Measurements from ENCODE around the gene PODNL1. TPM values are rescaled to one million over a fixed set of nuclear protein-coding genes. Genes with fewer than 3 reads are reported as not detected.

Gene PODNL1
- total and polyA plus RNA-seq, 2 of the 13 experiments (the other 11 are each of a cell fraction or from before 2014, with no cell fraction given): 0.18 TPM; not detected in 1

GRCh38 chr19:13965377-13965896 is 27.2 kb upstream of the PODNL1 start:
- no TSS peak for BruUV-seq (replicated peaks)
- Histone ChIP-seq H2AFZ (ENCODE audit: low read length) (no peak overlapping the region), H3K27ac (ENCODE audit: extremely low read length, insufficient read depth, low read length) (no peak overlapping the region), H3K4me3 (replicated peaks in 1 of 3; ENCODE audit: insufficient read depth in 1 of 3, low read depth in 2 of 3, low read length in 3 of 3) (no peak overlapping the region), H3K27me3 (ENCODE audit: control insufficient read depth in 1 of 2, insufficient read depth in 2 of 2, low read length in 2 of 2) (no peaks in the 10 kb centered on the region), H3K9me3 (ENCODE audit: low read length) (no peaks in the 10 kb centered on the region), H3K79me2 (ENCODE audit: insufficient read depth, low read length) (no peaks in the 10 kb centered on the region), H3K9ac (ENCODE audit: insufficient read depth, low read depth, low read length) (no peak overlapping the region), H3K4me1 (ENCODE audit: insufficient read depth, low read length) (no peaks in the 10 kb centered on the region), H3K4me2 (ENCODE audit: low read depth, low read length) (no peak overlapping the region), H4K20me1 (ENCODE audit: insufficient read depth, low read length) (no peaks in the 10 kb centered on the region), H3K36me3 (replicated peaks in 1 of 2; ENCODE audit: control insufficient read depth in 1 of 2, insufficient read depth in 2 of 2, low read length in 2 of 2) (peaks cover 12 to 41% of the 10 kb centered on the region in 2 experiments)
- ChIA-PET CTCF (ENCODE audit: low intra/inter-chr PET ratio, low total read pairs) (no interaction called here), POLR2A (no interaction called here)
- TF ChIP-seq, protein P1, sequence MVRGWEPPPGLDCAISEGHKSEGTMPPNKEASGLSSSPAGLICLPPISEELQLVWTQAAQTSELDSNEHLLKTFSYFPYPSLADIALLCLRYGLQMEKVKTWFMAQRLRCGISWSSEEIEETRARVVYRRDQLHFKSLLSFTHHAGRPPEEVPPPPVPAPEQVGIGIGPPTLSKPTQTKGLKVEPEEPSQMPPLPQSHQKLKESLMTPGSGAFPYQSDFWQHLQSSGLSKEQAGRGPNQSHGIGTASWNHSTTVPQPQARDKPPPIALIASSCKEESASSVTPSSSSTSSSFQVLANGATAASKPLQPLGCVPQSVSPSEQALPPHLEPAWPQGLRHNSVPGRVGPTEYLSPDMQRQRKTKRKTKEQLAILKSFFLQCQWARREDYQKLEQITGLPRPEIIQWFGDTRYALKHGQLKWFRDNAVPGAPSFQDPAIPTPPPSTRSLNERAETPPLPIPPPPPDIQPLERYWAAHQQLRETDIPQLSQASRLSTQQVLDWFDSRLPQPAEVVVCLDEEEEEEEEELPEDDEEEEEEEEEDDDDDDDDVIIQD (CRISPR knock-in tag; IDR thresholded peaks at IDR 0.05; ENCODE audit: low read depth): no peak
- TF ChIP-seq ZNF138 (CRISPR knock-in tag; IDR thresholded peaks at IDR 0.05; ENCODE audit: low read depth) (no peak), HHEX (CRISPR knock-in tag; IDR thresholded peaks at IDR 0.05) (no peak), RXRA (CRISPR knock-in tag; IDR thresholded peaks at IDR 0.05) (no peak), ZNF569 (CRISPR knock-in tag; IDR thresholded peaks at IDR 0.05; ENCODE audit: borderline replicate concordance) (no peak), ZNF558 (CRISPR knock-in tag; IDR thresholded peaks at IDR 0.05; ENCODE audit: borderline replicate concordance) (no peak)
- in situ Hi-C loops (cut with HindIII; ENCODE audit: extremely low pct_ligation_motif_present, low pct_unique_long_range_greater_than_20kb): no loop called here
- ATAC-seq: no peak
- 100% methylated on average over 18 of the region's 24 CpGs for WGBS (ENCODE audit: low lambda C conversion rate)
- no peak for DNase-seq (ENCODE audit: low spot score)
- intact Hi-C loops (cut with micrococcal nuclease; ENCODE audit: unreplicated experiment): no loop called here
- no peak for FAIRE-seq

DNA sequence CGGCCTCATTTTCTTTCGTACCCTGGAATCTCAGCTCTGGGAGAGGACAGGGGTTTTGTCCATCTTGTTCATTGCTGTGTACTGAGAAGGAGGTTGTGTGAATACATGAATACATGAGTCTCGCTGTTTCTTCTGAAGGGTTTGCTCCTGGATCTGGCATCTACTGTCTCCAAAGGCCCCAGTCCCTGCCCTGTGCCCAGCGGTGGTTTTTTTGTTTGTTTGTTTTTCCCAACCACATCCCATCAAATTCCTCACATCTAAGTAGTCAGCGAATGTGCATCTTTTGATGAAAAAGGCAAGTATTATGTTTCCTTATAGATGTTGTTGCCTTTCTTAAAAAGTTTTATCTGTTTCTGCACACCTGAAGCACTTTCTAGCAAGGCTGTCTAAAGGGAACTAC is 26.6 kb upstream of the PODNL1 start:
- Histone ChIP-seq H3K27ac (ENCODE audit: extremely low read length, insufficient read depth, low read length) (no peak overlapping the region), H3K79me2 (ENCODE audit: insufficient read depth, low read length) (no peaks in the 10 kb centered on the region), H3K27me3 (ENCODE audit: control insufficient read depth in 1 of 2, insufficient read depth in 2 of 2, low read length in 2 of 2) (no peaks in the 10 kb centered on the region), H3K4me3 (replicated peaks in 1 of 3; ENCODE audit: insufficient read depth in 1 of 3, low read depth in 2 of 3, low read length in 3 of 3) (no peak overlapping the region), H2AFZ (ENCODE audit: low read length) (no peak overlapping the region), H3K9me3 (ENCODE audit: low read length) (no peaks in the 10 kb centered on the region), H4K20me1 (ENCODE audit: insufficient read depth, low read length) (no peaks in the 10 kb centered on the region), H3K4me1 (ENCODE audit: insufficient read depth, low read length) (no peaks in the 10 kb centered on the region), H3K9ac (ENCODE audit: insufficient read depth, low read depth, low read length) (no peak overlapping the region), H3K4me2 (ENCODE audit: low read depth, low read length) (no peak overlapping the region), H3K36me3 (replicated peaks in 1 of 2; ENCODE audit: control insufficient read depth in 1 of 2, insufficient read depth in 2 of 2, low read length in 2 of 2) (peaks cover 16 to 42% of the 10 kb centered on the region in 2 experiments)
- FAIRE-seq (no peak), ATAC-seq (no peak), DNase-seq (ENCODE audit: low spot score) (no peak)
- ChIA-PET CTCF (ENCODE audit: low intra/inter-chr PET ratio, low total read pairs) (no interaction called here), POLR2A (no interaction called here)
- 93% methylated on average over 5 of the region's 5 CpGs for WGBS (ENCODE audit: low lambda C conversion rate)
- in situ Hi-C loops (cut with HindIII; ENCODE audit: extremely low pct_ligation_motif_present, low pct_unique_long_range_greater_than_20kb) (no loop called here), intact Hi-C loops (cut with micrococcal nuclease; ENCODE audit: unreplicated experiment) (no loop called here)
- BruUV-seq (replicated peaks): TSS peak; percentile 45
- no peak for TF ChIP-seq HDAC1 (CRISPR knock-in tag; IDR thresholded peaks at IDR 0.05)
- TF ChIP-seq HOXA5 (CRISPR knock-in tag; IDR thresholded peaks at IDR 0.05): no peak
- TF ChIP-seq ZBTB43 (CRISPR knock-in tag; conservative IDR thresholded peaks at IDR 0.05): no peak
- TF ChIP-seq NCOA1 (CRISPR knock-in tag; IDR thresholded peaks at IDR 0.05): no peak
- TF ChIP-seq ZKSCAN8 (CRISPR knock-in tag; IDR thresholded peaks at IDR 0.05; ENCODE audit: borderline replicate concordance): no peak
- TF ChIP-seq ETV6 (CRISPR knock-in tag; conservative IDR thresholded peaks at IDR 0.05): no peak
